ENCODE results near the gene RBBP5.

DNA sequence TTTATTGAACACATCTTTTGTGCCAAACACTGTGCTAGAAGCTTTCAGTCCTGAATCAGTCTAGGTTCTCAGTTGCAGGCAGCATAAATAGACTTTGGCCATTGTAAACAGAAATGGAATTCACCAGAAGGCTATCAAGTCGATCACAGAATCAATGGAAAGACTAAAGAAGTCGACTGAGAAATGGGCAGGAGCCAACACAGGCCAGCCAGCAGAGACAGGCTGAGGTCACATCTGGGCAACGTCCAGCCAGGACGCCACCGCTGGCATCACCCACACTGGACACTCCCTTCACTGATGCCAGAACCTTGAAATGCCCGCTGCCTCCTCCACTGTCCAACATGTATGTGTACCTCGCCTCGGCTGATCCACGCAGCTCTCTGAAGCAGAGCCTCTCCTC is 84.2 kb downstream of the RBBP5 start:
- TF ChIP-seq POLR2A (IDR thresholded peaks at IDR 0.05; ENCODE audit: low read depth, low read length) (no peak), SPI1 (IDR thresholded peaks at IDR 0.05; ENCODE audit: low read depth, low read length) (no peak), POLR2AphosphoS5 (IDR thresholded peaks at IDR 0.05; ENCODE audit: low read depth, low read length) (no peak), TAF1 (IDR thresholded peaks at IDR 0.05; ENCODE audit: low read depth, low read length) (no peak), PAX5 (IDR thresholded peaks at IDR 0.05; ENCODE audit: insufficient read depth, low read length, severe bottlenecking) (no peak)
